Keratinocyte (primary cell): ENCODE data around the gene KRT79.

Experiments
- EZH2 ChIP-seq: IDR thresholded peaks from one replicate; pipeline ENCODE4 v1.6.1; 2012; ENCODE audit warnings: inconsistent platforms, mild to moderate bottlenecking, low read length, moderate library complexity
- TF ChIP-seq, protein P1 (sequence below), 3 experiments: IDR thresholded peaks in 1 of 3; conservative IDR thresholded peaks in 1 of 3; optimal IDR thresholded peaks in 1 of 3; 2 replicates in 2 of 3; 3 replicates in 1 of 3; pipeline versions ENCODE3 to v1.5.1; 2011; ENCODE audit warnings: low read length in 3 of 3, mild to moderate bottlenecking in 3 of 3, moderate library complexity in 2 of 3, control low read depth in 1 of 3, inconsistent platforms in 1 of 3; ENCODE audit not compliant: insufficient read depth in 2 of 3; ENCODE audit errors: extremely low read depth in 1 of 3

DNA sequence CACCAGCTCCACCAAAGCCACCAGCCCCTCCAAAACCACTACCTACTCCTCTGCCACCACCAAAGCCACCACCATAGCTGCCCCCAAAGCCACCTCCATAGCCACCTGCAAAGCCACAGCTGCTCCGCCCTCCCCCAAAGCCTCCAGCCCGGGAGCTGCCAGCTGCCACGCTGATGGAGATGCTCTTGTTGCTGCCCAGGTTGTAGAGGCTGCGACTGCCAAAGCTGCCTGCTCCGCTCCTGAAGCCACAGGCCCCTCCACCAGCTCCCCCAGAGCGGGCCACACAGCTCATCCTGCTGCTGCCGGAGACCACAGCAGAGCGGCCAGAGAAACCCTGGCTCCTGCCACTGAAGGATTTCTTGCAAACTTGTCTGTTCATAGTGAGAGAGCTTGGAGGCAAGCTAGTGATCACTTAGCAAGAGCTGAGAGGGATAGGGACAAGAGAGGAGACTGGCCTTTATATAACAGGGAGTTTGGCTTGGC lies 57.2 kb downstream of the KRT79 start, which contains the start of gene KRT76:
- TF ChIP-seq, protein P1, sequence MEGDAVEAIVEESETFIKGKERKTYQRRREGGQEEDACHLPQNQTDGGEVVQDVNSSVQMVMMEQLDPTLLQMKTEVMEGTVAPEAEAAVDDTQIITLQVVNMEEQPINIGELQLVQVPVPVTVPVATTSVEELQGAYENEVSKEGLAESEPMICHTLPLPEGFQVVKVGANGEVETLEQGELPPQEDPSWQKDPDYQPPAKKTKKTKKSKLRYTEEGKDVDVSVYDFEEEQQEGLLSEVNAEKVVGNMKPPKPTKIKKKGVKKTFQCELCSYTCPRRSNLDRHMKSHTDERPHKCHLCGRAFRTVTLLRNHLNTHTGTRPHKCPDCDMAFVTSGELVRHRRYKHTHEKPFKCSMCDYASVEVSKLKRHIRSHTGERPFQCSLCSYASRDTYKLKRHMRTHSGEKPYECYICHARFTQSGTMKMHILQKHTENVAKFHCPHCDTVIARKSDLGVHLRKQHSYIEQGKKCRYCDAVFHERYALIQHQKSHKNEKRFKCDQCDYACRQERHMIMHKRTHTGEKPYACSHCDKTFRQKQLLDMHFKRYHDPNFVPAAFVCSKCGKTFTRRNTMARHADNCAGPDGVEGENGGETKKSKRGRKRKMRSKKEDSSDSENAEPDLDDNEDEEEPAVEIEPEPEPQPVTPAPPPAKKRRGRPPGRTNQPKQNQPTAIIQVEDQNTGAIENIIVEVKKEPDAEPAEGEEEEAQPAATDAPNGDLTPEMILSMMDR (optimal IDR thresholded peaks at IDR 0.05 in 1 of 3, IDR thresholded peaks at IDR 0.05 in 1 of 3, conservative IDR thresholded peaks at IDR 0.05 in 1 of 3; ENCODE audit: extremely low read depth in 1 of 3, insufficient read depth in 2 of 3, low read length in 3 of 3), result no peak
- no peak for TF ChIP-seq EZH2
